ENCODE measurements around the gene CYP2E1.

DNA sequence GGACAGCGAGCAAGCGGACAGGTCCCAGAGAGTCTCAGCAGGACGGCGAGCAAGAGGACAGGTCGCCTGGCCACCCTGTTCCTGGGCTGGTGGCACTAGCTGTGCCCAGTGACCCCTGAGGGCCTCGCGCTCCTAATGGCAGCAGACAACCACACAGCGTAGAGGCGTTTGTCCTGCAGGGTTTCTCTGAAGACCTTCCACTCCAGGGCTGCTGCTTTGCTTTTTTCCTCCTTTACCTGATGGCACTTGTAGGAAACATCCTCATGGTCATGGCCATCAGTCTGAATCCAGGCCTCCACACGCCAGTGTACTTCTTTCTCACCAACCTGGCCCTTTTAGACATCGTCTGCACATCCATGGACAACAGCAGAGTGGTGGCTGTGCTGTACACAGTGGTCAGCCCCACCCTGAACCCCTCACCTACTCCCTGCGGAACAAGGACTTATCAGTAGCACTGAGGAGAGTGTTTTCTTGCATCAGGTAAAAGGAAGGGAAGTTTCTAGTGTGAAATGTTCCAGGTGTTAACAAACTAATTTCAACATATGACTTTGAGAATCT is 46.0 kb upstream of the CYP2E1 start:
- TF ChIP-seq, protein P1, sequence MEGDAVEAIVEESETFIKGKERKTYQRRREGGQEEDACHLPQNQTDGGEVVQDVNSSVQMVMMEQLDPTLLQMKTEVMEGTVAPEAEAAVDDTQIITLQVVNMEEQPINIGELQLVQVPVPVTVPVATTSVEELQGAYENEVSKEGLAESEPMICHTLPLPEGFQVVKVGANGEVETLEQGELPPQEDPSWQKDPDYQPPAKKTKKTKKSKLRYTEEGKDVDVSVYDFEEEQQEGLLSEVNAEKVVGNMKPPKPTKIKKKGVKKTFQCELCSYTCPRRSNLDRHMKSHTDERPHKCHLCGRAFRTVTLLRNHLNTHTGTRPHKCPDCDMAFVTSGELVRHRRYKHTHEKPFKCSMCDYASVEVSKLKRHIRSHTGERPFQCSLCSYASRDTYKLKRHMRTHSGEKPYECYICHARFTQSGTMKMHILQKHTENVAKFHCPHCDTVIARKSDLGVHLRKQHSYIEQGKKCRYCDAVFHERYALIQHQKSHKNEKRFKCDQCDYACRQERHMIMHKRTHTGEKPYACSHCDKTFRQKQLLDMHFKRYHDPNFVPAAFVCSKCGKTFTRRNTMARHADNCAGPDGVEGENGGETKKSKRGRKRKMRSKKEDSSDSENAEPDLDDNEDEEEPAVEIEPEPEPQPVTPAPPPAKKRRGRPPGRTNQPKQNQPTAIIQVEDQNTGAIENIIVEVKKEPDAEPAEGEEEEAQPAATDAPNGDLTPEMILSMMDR (IDR thresholded peaks at IDR 0.05), result no peak
- TF ChIP-seq POLR2A (IDR thresholded peaks at IDR 0.05), result no peak

Measured in esophagus squamous epithelium (tissue), 4 donors.